LNCaP clone FGC (cell line): ENCODE data around the gene CAPN8.

ENCODE experiments used
- DNase-seq: peaks from one replicate; pipeline ENCODE4 v3.0.0-alpha.2; 2011; ENCODE audit warnings: low read depth
- H3K4me3 ChIP-seq: 2 replicates; pipeline ENCODE4 v1.5.1; 2011; ENCODE audit warnings: mild to moderate bottlenecking, low read depth, low read length, control low read depth
- CTCF ChIP-seq: IDR thresholded peaks from 2 replicates; pipeline ENCODE4 v1.5.1; 2012; ENCODE audit warnings: mild to moderate bottlenecking; ENCODE audit not compliant: control insufficient read depth, insufficient read depth; ENCODE audit errors: extremely low read depth

The CAPN8 gene

GRCh38 chr1:223700942-223701637 is 35.6 kb upstream of the CAPN8 start:
- DNase-seq: no peak
- TF ChIP-seq CTCF: no peak
- no peak overlapping the region for H3K4me3 ChIP-seq

- no peak for DNase-seq
- no peak for TF ChIP-seq CTCF
- no peak overlapping the region for H3K4me3 ChIP-seq
Observed at GRCh38 chr1:223700388-223700918, 35.0 kb upstream of the CAPN8 start.

GRCh38 chr1:223695941-223696340 is 30.4 kb upstream of the CAPN8 start:
- no peak for TF ChIP-seq CTCF
- H3K4me3 ChIP-seq: no peak overlapping the region
- DNase-seq: no peak

- H3K4me3 ChIP-seq: no peak overlapping the region
- no peak for DNase-seq
- TF ChIP-seq CTCF: no peak
Observed at GRCh38 chr1:223695014-223695548, 29.6 kb upstream of the CAPN8 start.

GRCh38 chr1:223691121-223691520 is 25.6 kb upstream of the CAPN8 start:
- H3K4me3 ChIP-seq: no peak overlapping the region
- no peak for DNase-seq
- no peak for TF ChIP-seq CTCF

GRCh38 chr1:223684488-223684792 is 18.9 kb upstream of the CAPN8 start:
- DNase-seq: no peak
- TF ChIP-seq CTCF: no peak

More at GRCh38 chr1:223684488-223684792, 18.9 kb upstream of the CAPN8 start:
- H3K4me3 ChIP-seq: no peak overlapping the region
